Smooth muscle cell (in vitro differentiated cells): ENCODE data around the gene RMND5B. TPM values are rescaled to one million over a fixed set of nuclear protein-coding genes. Genes with fewer than 3 reads are reported as not detected.

Experiments used
- DNase-seq: peaks from one replicate; lab custom pipeline; 2025; ENCODE audit not compliant: unreplicated experiment; lab: John Stamatoyannopoulos, UW
- H2AFZ ChIP-seq: fragments of 200-600 bp; sonication (generic); 2 replicates; pipeline ENCODE4 v1.6.0; 2016; ENCODE audit warnings: antibody characterized with exemption, low read depth, mild to moderate bottlenecking
- H3F3A ChIP-seq: fragments of 200-600 bp; sonication (generic); 2 replicates; pipeline ENCODE4 v1.6.0; 2017; ENCODE audit warnings: antibody characterized with exemption, low read depth
- H3K27ac ChIP-seq: fragments of 200-600 bp; sonication (generic); 2 replicates; pipeline ENCODE4 v1.5.1; 2016; ENCODE audit warnings: low read depth, mild to moderate bottlenecking
- H3K27me3 ChIP-seq: fragments of 200-600 bp; sonication (generic); 2 replicates; pipeline ENCODE4 v1.6.1; 2016; ENCODE audit warnings: low read depth, mild to moderate bottlenecking
- H3K36me3 ChIP-seq: fragments of 200-600 bp; sonication (generic); 2 replicates; pipeline ENCODE4 v1.5.1; 2016; ENCODE audit warnings: low read depth
- H3K4me1 ChIP-seq: fragments of 200-600 bp; sonication (generic); 2 replicates; pipeline ENCODE4 v1.5.1; 2016; ENCODE audit warnings: low read depth
- H3K4me2 ChIP-seq: fragments of 200-600 bp; sonication (generic); 2 replicates; pipeline ENCODE4 v1.6.0; 2016; ENCODE audit warnings: mild to moderate bottlenecking
- H3K4me3 ChIP-seq: fragments of 200-600 bp; sonication (generic); 2 replicates; pipeline ENCODE4 v1.5.1; 2016; ENCODE audit warnings: mild to moderate bottlenecking
- H3K79me2 ChIP-seq: fragments of 200-600 bp; sonication (generic); 2 replicates; pipeline ENCODE4 v1.6.0; 2016; ENCODE audit warnings: low read depth, mild to moderate bottlenecking
- H3K9ac ChIP-seq: fragments of 200-600 bp; sonication (generic); 2 replicates; pipeline ENCODE4 v1.6.0; 2016; ENCODE audit warnings: low read depth
- H3K9me3 ChIP-seq: fragments of 200-600 bp; sonication (generic); replicated peaks from 2 replicates; pipeline ENCODE4 v1.5.1; 2016; ENCODE audit warnings: low read depth
- H4K20me1 ChIP-seq: fragments of 200-600 bp; sonication (generic); 2 replicates; pipeline ENCODE4 v1.6.0; 2016; ENCODE audit warnings: low read depth
- WGBS: methylation state at CpG from one replicate; pipeline ENCODE4 v1.1.7; 2016; ENCODE audit warnings: low lambda C conversion rate; 5-methylcytosine and 5-hydroxymethylcytosine counted together
- polyA plus RNA-seq: library from polyadenylated mRNA; unstranded; fragments of >200 nt; fragmentation: Nextera tagmentation; extraction: Ambion mirVana; gene quantifications from 2 replicates; pipeline ENCODE4 v1.2.1, GENCODE V29; 2016
- total RNA-seq: library from RNA; depleted of rRNA; stranded (reverse); fragments of >200 nt; gene quantifications from 2 replicates; pipeline ENCODE4 v1.2.3, GENCODE V29; 2014
- TF ChIP-seq, protein P1 (sequence below): fragments of 200-600 bp; sonication (generic); IDR thresholded peaks from 2 replicates; pipeline ENCODE4 v1.5.1; 2017; ENCODE audit warnings: borderline replicate concordance, mild to moderate bottlenecking, antibody characterized with exemption; ENCODE audit not compliant: insufficient read depth, poor library complexity, severe bottlenecking

The RMND5B gene
- total and polyA plus RNA-seq, 2 experiments from 2014 or later: 18.2 to 20.8 TPM

DNA sequence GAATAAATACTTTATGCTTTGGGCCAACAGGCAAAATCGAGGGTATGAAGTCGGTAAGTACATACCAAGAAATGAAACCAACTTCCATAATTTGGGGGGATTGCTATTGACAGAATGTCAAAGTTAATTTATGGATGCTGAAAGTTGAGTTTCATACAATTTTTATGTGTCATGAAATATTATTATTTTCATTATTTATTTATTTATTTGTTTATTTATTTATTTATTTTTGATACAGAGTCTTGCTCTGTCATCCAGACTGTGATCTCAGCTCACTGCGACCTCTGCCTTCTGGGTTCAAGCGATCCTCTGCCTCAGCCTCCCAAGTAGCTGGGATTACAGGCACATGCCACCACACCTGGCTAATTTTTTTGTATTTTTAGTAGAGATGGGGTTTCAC, 60.8 kb downstream of the RMND5B start:
- Histone ChIP-seq H3K4me3 (no peak overlapping the region), H3K4me1 (peaks cover 7% of the 10 kb centered on the region), H3K27ac (no peak overlapping the region), H2AFZ (no peak overlapping the region), H3K9ac (no peak overlapping the region), H3K27me3 (no peaks in the 10 kb centered on the region), H3K79me2 (no peaks in the 10 kb centered on the region), H4K20me1 (no peaks in the 10 kb centered on the region), H3F3A (no peaks in the 10 kb centered on the region), H3K9me3 (no peaks in the 10 kb centered on the region), H3K36me3 (no peaks in the 10 kb centered on the region), H3K4me2 (no peak overlapping the region)
- TF ChIP-seq, protein P1, sequence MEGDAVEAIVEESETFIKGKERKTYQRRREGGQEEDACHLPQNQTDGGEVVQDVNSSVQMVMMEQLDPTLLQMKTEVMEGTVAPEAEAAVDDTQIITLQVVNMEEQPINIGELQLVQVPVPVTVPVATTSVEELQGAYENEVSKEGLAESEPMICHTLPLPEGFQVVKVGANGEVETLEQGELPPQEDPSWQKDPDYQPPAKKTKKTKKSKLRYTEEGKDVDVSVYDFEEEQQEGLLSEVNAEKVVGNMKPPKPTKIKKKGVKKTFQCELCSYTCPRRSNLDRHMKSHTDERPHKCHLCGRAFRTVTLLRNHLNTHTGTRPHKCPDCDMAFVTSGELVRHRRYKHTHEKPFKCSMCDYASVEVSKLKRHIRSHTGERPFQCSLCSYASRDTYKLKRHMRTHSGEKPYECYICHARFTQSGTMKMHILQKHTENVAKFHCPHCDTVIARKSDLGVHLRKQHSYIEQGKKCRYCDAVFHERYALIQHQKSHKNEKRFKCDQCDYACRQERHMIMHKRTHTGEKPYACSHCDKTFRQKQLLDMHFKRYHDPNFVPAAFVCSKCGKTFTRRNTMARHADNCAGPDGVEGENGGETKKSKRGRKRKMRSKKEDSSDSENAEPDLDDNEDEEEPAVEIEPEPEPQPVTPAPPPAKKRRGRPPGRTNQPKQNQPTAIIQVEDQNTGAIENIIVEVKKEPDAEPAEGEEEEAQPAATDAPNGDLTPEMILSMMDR: no peak
- WGBS: 69% methylated on average over 4 of the region's 4 CpGs
- no peak for DNase-seq

DNA sequence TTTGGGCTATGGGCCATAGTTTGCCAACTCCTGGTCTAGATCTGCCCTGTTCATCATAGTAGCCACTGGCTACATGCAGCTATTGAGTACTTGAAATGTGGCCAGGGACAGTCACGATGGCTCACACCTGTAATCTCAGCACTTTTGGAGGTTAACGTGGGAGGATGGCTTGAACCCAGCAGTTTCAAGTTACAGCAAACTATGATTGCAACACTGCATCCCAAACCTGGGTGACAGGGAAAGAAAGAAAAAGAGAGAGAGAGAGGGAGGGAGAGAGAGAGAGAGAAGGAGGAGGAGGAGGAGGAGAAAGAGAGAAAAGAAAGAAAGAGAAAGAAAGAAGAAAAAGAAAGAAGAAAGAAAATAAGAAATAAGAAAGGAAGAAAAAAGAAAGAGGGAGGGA, 61.4 kb downstream of the RMND5B start:
- H3K27ac ChIP-seq: no peak overlapping the region
- no peak overlapping the region for H2AFZ ChIP-seq
- H3K9me3 ChIP-seq: no peaks in the 10 kb centered on the region
- TF ChIP-seq, protein P1: no peak
- H3F3A ChIP-seq: no peaks in the 10 kb centered on the region
- no peak overlapping the region for H3K9ac ChIP-seq
- no peaks in the 10 kb centered on the region for H3K36me3 ChIP-seq
- H3K79me2 ChIP-seq: no peaks in the 10 kb centered on the region
- no peak for DNase-seq
- H4K20me1 ChIP-seq: no peaks in the 10 kb centered on the region
- H3K4me1 ChIP-seq: peaks cover 7% of the 10 kb centered on the region
- no peak overlapping the region for H3K4me2 ChIP-seq
- no peaks in the 10 kb centered on the region for H3K27me3 ChIP-seq
- 90% methylated on average over 2 of the region's 2 CpGs for WGBS
- H3K4me3 ChIP-seq: no peak overlapping the region

DNA sequence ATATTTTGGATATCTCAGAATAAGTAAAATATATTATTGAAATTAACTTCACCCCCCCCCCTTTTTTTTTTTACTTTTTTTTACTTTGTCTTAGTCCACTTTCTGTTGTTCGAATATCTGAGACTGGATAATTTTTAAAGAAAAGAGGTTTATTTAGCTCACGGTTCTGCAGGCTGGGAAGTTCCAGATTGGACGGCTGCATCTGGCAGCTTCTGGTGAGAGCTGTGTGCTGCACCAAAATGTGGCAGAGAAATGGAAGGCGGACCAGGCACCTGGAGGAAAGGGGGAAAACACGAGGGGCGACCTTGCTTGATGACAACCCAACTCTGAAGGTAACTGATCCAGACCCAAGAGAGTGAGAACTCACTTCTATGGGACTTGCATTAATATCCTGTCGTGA, 62.0 kb downstream of the RMND5B start:
- Histone ChIP-seq H3K9ac (no peak overlapping the region), H3K4me3 (no peak overlapping the region), H3K4me2 (no peak overlapping the region), H4K20me1 (no peaks in the 10 kb centered on the region), H3K4me1 (peaks cover 7% of the 10 kb centered on the region), H3K27ac (no peak overlapping the region), H2AFZ (no peak overlapping the region), H3K36me3 (no peaks in the 10 kb centered on the region), H3K9me3 (no peaks in the 10 kb centered on the region), H3K79me2 (no peaks in the 10 kb centered on the region), H3F3A (no peaks in the 10 kb centered on the region), H3K27me3 (no peaks in the 10 kb centered on the region)
- 91% methylated on average over 7 of the region's 7 CpGs for WGBS
- TF ChIP-seq, protein P1: no peak
- no peak for DNase-seq

DNA sequence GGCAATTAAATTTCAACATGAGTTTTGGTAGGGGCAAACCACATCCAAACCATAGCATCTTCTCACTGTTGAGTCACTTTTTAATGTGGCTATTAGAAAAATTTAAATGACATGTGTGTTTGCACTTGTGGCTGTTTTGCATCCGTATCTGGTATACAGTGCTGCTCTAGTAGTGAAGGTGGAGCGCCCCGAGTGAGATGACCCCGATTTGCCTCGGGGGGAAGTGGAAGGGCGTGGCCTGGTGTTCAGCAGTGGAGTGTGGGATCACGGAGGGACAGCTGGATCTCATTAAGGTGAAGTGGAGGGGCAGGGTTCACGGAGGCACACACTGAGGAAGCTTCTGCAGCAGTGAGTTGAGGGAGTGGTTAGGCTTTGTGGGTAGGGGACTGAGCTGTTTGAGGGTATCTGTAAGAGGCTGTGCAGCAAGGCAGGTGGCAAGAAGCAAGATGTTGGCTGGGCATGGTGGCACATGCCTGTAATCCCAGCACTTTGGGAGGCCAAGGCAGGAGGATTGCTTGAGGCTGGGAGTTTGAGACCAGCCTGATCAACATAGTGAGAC, 62.5 kb downstream of the RMND5B start:
- Histone ChIP-seq H3K36me3 (no peaks in the 10 kb centered on the region), H3K4me3 (no peak overlapping the region), H3K9ac (no peak overlapping the region), H3K4me1 (peaks cover 7% of the 10 kb centered on the region), H3K9me3 (no peaks in the 10 kb centered on the region), H3K27ac (no peak overlapping the region), H3K4me2 (no peak overlapping the region), H3F3A (no peaks in the 10 kb centered on the region), H3K27me3 (no peaks in the 10 kb centered on the region), H3K79me2 (no peaks in the 10 kb centered on the region), H2AFZ (no peak overlapping the region), H4K20me1 (no peaks in the 10 kb centered on the region)
- TF ChIP-seq, protein P1: no peak
- WGBS: 92% methylated on average over 8 of the region's 8 CpGs
- no peak for DNase-seq
